ENCODE measurements around the gene GABRD.
"Not testable (repeated sequence)": the region's sequence is repeated elsewhere in the genome, so short reads cannot be mapped to it uniquely, and the experiment has no call there.

The GABRD gene

DNA sequence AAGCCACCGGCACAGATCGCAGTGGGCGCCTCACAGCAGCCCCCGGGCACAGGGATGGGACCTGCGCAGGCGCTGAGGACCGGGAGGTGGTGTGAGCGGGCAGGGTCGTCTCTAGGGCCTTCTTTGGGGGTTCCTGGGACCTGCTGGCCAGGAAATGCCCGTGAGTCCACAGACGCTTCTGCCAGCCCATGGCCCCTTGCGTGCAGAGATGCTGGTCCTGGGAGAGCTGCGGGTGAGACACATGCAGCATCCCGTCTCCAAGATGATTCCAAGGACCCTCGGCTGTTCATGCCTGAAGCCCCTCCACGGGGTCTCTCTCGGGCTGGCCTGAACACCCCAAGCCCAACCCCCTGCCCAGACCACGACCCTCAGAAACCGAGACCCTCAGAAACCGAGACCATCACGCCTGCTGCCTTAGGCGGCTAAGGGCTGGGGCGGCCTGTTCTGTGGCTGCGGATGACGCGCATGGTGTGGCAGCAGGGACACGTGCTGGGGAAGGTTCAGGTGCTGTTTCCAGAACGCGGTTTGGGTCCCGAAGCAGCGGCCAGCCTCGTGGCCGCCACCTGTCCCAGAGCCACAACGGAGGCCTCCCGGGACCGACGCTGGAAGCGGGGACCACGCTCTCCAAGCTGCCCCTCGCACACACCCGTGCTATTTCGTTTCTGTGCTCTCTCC is 38.5 kb upstream of the GABRD start:
- no peak overlapping the region for H3K4me3 ChIP-seq (ENCODE audit: low read length)
- no peak for TF ChIP-seq CTCF (conservative IDR thresholded peaks at IDR 0.05; ENCODE audit: low read length)
- DNase-seq (ENCODE audit: low read depth) = no peak

GRCh38 chr1:1981142-1981500 is 38.0 kb upstream of the GABRD start:
- H3K4me3 ChIP-seq (ENCODE audit: low read length) = no peak overlapping the region
- DNase-seq (ENCODE audit: low read depth) = no peak
- TF ChIP-seq CTCF (conservative IDR thresholded peaks at IDR 0.05; ENCODE audit: low read length) = no peak

DNA sequence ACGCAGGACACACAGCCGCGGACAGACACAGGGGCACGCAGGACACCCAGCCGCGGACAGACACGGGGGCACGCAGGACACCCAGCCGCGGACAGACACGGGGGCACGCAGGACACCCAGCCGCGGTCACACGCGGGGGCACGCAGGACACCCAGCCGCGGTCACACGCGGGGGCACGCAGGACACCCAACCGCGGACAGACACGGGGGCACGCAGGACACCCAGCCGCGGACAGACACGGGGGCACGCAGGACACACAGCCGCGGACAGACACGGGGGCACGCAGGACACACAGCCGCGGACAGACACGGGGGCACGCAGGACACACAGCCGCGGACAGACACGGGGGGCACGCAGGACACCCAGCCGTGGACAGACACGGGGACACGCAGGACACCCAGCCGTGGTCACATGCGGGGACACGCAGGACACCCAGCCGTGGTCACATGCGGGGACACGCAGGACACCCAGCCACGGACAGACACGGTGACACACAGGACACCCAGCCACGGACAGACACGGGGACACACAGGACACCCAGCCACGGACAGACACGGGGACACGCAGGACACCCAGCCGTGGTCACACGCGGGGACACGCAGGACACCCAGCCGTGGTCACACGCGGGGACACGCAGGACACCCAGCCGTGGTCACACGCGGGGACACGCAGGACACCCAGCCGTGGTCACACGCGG is 37.4 kb upstream of the GABRD start:
- H3K4me3 ChIP-seq (ENCODE audit: low read length); DNase-seq (ENCODE audit: low read depth): not testable (repeated sequence)

DNA sequence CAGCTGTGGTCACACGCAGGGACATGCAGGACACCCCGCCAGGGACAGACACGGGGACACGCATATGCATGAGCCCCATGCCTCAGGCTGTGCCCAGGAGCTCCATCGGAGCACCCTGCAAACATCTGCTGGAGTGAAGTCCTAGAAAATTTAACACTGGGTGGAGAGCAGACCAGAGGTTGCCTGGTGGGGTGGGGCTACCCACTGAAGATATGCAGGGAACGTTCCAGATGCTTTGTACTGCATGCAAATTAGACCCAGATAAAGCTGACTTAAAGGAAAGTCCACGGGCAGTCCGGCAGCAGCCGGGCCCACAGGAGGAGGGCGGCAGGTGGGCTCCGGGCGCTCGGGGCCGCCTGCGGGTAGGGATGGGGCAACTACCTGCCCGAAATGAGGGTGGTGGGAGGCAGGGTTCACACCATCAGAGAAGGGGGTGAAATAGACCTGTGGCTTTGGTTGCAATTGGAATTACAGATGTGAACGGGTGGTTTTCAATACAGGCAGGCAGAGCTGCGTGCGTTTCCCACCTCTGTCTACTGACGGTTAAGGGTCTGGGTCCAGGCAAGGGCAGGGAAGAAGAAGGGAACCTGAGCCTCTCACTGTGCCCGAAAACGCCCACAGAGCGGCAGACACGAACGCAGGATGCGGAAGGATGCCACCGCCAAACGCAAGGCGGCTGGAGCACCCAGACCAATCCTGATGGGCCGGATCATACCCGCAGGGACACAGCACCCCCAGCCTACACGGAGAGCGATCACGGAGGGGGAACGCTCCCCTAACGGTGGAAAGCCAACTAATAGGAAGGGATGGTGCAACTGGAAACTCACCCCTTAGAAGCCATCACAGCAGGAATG is 36.5 kb upstream of the GABRD start:
- no peak for TF ChIP-seq CTCF (conservative IDR thresholded peaks at IDR 0.05; ENCODE audit: low read length)
- no peak for DNase-seq (ENCODE audit: low read depth)
- no peak overlapping the region for H3K4me3 ChIP-seq (ENCODE audit: low read length)

GRCh38 chr1:1984560-1985070 is 34.5 kb upstream of the GABRD start:
- H3K4me3 ChIP-seq (ENCODE audit: low read length) = no peak overlapping the region
- TF ChIP-seq CTCF (conservative IDR thresholded peaks at IDR 0.05; ENCODE audit: low read length) = no peak
- DNase-seq (ENCODE audit: low read depth) = no peak

DNA sequence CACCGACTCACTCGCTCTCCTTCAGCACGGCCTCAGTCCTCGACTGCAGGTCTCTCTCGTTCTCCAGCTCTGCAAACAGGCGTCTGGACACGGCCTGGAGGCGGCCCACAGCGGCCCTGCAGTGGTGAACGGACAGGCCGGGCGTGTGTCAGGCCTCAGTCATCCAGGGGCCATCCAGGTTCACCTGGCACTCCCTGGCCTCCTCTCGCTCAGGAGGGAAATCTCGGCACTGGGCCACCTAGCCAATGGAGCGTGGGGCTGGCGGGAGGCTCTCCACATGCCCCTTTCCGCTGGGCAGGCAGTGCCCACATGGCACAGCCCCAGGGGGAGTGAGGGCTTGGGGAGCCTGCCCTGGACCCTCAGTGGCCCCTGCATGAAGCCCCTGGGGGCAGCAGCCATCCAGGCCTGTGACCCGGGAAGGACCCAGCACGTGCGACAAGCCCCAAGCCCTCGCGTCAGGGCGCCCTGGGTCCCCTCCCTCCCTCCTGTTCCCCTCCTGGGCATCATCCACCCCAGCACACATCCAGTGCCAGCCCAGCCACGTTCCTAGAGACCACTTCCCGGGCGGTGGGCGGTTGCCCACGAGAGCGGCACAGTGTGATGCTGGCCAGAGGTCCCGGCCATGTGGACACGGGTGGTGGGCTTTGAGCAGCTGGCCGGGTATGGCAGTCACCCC is 33.6 kb upstream of the GABRD start:
- no peak for TF ChIP-seq CTCF (conservative IDR thresholded peaks at IDR 0.05; ENCODE audit: low read length)
- no peak for DNase-seq (ENCODE audit: low read depth)
- H3K4me3 ChIP-seq (ENCODE audit: low read length) = no peak overlapping the region
